ENCODE data around the gene PRDX6.
"Not testable (repeated sequence)": the region's sequence is repeated elsewhere in the genome, so short reads cannot be mapped to it uniquely, and the experiment has no call there.

Gene PRDX6

GRCh38 chr1:173499729-173500128 lies 22.6 kb downstream of the PRDX6 start:
- DNase-seq (ENCODE audit: low spot score): no peak

GRCh38 chr1:173502104-173502503 lies 25.0 kb downstream of the PRDX6 start:
- DNase-seq (ENCODE audit: low spot score): no peak

- no peak for DNase-seq (ENCODE audit: low spot score)
Measured at GRCh38 chr1:173503391-173503790, 26.3 kb downstream of the PRDX6 start.

- no peak for DNase-seq (ENCODE audit: low spot score)
Measured at GRCh38 chr1:173504268-173504667, 27.1 kb downstream of the PRDX6 start.

GRCh38 chr1:173505391-173505790 lies 28.3 kb downstream of the PRDX6 start:
- no peak for DNase-seq (ENCODE audit: low spot score)

GRCh38 chr1:173506437-173506836 lies 29.3 kb downstream of the PRDX6 start:
- no peak for DNase-seq (ENCODE audit: low spot score)

GRCh38 chr1:173507205-173507846 lies 30.2 kb downstream of the PRDX6 start:
- no peak for DNase-seq (ENCODE audit: low spot score)

GRCh38 chr1:173507847-173508209 lies 30.7 kb downstream of the PRDX6 start:
- DNase-seq (ENCODE audit: low spot score): no peak

- no peak for DNase-seq (ENCODE audit: low spot score)
Measured at GRCh38 chr1:173508541-173508940, 31.4 kb downstream of the PRDX6 start.

GRCh38 chr1:173509797-173510196 lies 32.7 kb downstream of the PRDX6 start:
- no peak for DNase-seq (ENCODE audit: low spot score)

GRCh38 chr1:173514503-173514902 lies 37.4 kb downstream of the PRDX6 start:
- DNase-seq (ENCODE audit: low spot score): not testable (repeated sequence)

GRCh38 chr1:173520799-173521198 lies 43.7 kb downstream of the PRDX6 start:
- no peak for DNase-seq (ENCODE audit: low spot score)

GRCh38 chr1:173523329-173523728 lies 46.2 kb downstream of the PRDX6 start:
- no peak for DNase-seq (ENCODE audit: low spot score)

- no peak for DNase-seq (ENCODE audit: low spot score)
Measured at GRCh38 chr1:173525926-173526325, 48.8 kb downstream of the PRDX6 start.

- no peak for DNase-seq (ENCODE audit: low spot score)
Measured at GRCh38 chr1:173527151-173527826, 50.2 kb downstream of the PRDX6 start.

GRCh38 chr1:173529106-173529505 lies 52.0 kb downstream of the PRDX6 start:
- no peak for DNase-seq (ENCODE audit: low spot score)

GRCh38 chr1:173530795-173531693 lies 53.9 kb downstream of the PRDX6 start:
- no peak for DNase-seq (ENCODE audit: low spot score)

- DNase-seq (ENCODE audit: low spot score): no peak
Measured at GRCh38 chr1:173532237-173532636, 55.1 kb downstream of the PRDX6 start.

- DNase-seq (ENCODE audit: low spot score): no peak
Measured at GRCh38 chr1:173536223-173536622, 59.1 kb downstream of the PRDX6 start.
